NCI-H345 treated with DMSO at 0.1 percent for 48 hours (cell line): ENCODE results near the gene LPP.

Source experiments
- DNase-seq: peaks from one replicate; lab custom pipeline; 2025; ENCODE audit not compliant: unreplicated experiment; lab: John Stamatoyannopoulos, UW

The LPP gene

GRCh38 chr3:188661806-188662205 is 507.8 kb downstream of the LPP start:
- no peak for DNase-seq

GRCh38 chr3:188662214-188662613 is 508.3 kb downstream of the LPP start:
- no peak for DNase-seq

GRCh38 chr3:188662795-188663194 is 508.8 kb downstream of the LPP start:
- no peak for DNase-seq

GRCh38 chr3:188663839-188664238 is 509.9 kb downstream of the LPP start:
- no peak for DNase-seq

GRCh38 chr3:188664795-188665194 is 510.8 kb downstream of the LPP start:
- DNase-seq = no peak

- no peak for DNase-seq
Observed at GRCh38 chr3:188667926-188668325, 514.0 kb downstream of the LPP start.

- DNase-seq = no peak
Observed at GRCh38 chr3:188670446-188670845, 516.5 kb downstream of the LPP start.

GRCh38 chr3:188671971-188672370 is 518.0 kb downstream of the LPP start:
- no peak for DNase-seq

- no peak for DNase-seq
Observed at GRCh38 chr3:188672840-188673239, 518.9 kb downstream of the LPP start.

GRCh38 chr3:188673646-188674186 is 519.8 kb downstream of the LPP start:
- no peak for DNase-seq

GRCh38 chr3:188674595-188674994 is 520.6 kb downstream of the LPP start:
- no peak for DNase-seq

GRCh38 chr3:188677344-188677743 is 523.4 kb downstream of the LPP start:
- DNase-seq = no peak

GRCh38 chr3:188680189-188680588 is 526.2 kb downstream of the LPP start:
- DNase-seq = no peak

GRCh38 chr3:188680605-188681004 is 526.6 kb downstream of the LPP start:
- no peak for DNase-seq

- no peak for DNase-seq
Observed at GRCh38 chr3:188682316-188682715, 528.4 kb downstream of the LPP start.

- DNase-seq = no peak
Observed at GRCh38 chr3:188683032-188683521, 529.1 kb downstream of the LPP start.

GRCh38 chr3:188684276-188684675 is 530.3 kb downstream of the LPP start:
- DNase-seq = no peak

GRCh38 chr3:188685789-188686188 is 531.8 kb downstream of the LPP start:
- no peak for DNase-seq

GRCh38 chr3:188686324-188686723 is 532.4 kb downstream of the LPP start:
- no peak for DNase-seq

- no peak for DNase-seq
Observed at GRCh38 chr3:188687389-188687788, 533.4 kb downstream of the LPP start.

GRCh38 chr3:188689101-188689574 is 535.2 kb downstream of the LPP start:
- DNase-seq = no peak

- no peak for DNase-seq
Observed at GRCh38 chr3:188690064-188690463, 536.1 kb downstream of the LPP start.

- no peak for DNase-seq
Observed at GRCh38 chr3:188691004-188691403, 537.0 kb downstream of the LPP start.
